SU-DHL-6 (cell line): Measurements from ENCODE around the gene BMP6.

Experiments
- CTCF ChIP-seq: fragments of 200-600 bp; sonication (generic); IDR thresholded peaks from one replicate; pipeline ENCODE4 v1.5.1; 2017; ENCODE audit warnings: antibody characterized with exemption, mild to moderate bottlenecking, low read length, moderate library complexity; ENCODE audit not compliant: insufficient read depth, poor library complexity, severe bottlenecking
- EZH2phosphoT487 ChIP-seq: fragments of 200-600 bp; sonication (generic), shearing (Covaris generic); conservative IDR thresholded peaks from 2 replicates; pipeline ENCODE4 v1.6.1; 2018; ENCODE audit warnings: mild to moderate bottlenecking, antibody characterized with exemption, low read length, moderate library complexity, mixed read lengths

GRCh38 chr6:7901056-7901455 is 175.2 kb downstream of the BMP6 start:
- TF ChIP-seq CTCF (no peak), EZH2phosphoT487 (no peak)
